ENCODE measurements around the gene TMEM72.
A peak's percentile ranks its signal among the peaks of the same experiment; 100 is the strongest.

The TMEM72 gene

GRCh38 chr10:44921061-44921460, 9.9 kb downstream of the TMEM72 start:
- no peak for DNase-seq

DNA sequence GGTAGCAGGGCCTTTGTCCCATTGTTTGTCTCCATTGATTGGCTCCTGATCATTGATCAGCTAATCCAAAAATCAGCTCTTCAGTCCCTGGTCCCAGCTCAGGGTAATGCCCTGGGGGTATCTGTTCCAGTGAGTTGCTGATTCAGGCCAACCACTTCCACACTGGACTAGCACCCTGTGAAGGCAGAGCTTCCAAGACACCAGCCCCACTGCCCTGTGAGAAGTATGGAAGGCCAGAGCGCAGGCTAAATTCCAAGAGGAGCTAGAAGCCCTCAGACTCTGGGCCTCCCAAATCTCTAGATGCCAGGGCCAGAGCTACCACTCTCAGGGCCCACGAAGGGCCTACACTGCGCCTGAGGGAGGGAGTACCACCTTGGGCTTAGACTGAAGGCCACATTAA, 10.4 kb downstream of the TMEM72 start:
- DNase-seq: no peak

DNA sequence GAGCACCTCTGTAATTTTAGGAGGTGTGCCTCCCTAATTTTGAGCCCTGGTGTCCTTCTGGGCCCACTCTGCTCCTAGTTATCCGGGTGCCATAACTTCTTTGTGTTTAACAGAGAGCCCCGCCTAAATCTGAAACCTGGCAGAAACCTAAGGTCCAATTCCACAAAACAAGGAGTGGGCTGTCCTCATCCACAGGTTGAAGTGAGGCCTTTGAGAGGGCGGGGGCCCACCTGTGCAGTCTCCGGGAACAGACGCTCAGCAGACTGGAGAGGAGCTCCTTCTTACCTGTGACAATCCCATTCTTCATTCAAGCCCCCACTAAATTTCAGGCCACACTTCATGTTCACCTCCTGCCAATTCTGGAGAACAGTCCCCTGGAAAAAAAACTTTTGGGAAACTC, 10.9 kb downstream of the TMEM72 start:
- no peak for DNase-seq

- no peak for DNase-seq
These were observed 11.8 kb downstream of the TMEM72 start for GRCh38 chr10:44922796-44923545.

- no peak for DNase-seq
These were observed 12.5 kb downstream of the TMEM72 start for GRCh38 chr10:44923611-44924010.

GRCh38 chr10:44924261-44925040, 13.3 kb downstream of the TMEM72 start:
- DNase-seq: no peak

- peak; percentile 29 to 62 for DNase-seq
These were observed 14.1 kb downstream of the TMEM72 start for GRCh38 chr10:44925224-44925623.

DNA sequence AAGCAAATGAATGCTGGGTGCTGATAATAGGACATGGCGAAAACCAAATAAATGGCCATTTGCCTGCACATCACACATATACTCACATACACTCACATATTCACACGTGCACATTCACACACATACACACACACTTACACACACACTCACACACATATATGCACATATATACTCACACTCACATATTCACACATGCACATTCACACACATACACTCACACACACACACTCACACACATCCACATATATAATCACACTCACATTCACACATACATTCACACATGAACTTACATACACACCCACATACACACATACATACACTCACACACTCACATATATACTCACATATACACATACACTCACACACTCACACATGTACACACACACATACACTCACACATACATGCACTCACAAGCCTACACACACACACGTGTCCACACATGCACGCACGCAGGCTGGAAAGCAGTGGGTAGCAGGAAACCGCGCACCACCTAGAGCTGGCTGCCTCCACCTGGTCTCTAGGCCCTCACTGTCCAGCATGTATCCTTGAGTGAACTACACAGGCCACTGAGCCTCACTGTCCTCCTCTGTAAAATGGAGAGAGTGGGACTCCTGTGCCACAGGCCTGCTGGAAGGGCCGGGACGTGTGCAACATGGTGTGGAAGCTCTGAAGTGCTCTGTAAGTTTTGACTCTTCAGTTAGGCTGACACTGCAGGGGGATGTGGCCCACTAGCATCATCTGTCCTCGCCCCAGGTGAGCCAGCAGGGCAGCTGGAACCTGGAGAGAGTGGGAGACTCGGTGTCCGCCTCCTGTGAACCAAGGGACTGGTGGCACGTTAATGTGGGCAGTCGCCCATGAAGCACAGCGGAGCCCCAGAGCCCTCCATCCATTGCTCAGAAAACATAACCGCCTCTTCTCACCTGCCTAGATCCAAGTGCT, 14.9 kb downstream of the TMEM72 start:
- DNase-seq: no peak

DNA sequence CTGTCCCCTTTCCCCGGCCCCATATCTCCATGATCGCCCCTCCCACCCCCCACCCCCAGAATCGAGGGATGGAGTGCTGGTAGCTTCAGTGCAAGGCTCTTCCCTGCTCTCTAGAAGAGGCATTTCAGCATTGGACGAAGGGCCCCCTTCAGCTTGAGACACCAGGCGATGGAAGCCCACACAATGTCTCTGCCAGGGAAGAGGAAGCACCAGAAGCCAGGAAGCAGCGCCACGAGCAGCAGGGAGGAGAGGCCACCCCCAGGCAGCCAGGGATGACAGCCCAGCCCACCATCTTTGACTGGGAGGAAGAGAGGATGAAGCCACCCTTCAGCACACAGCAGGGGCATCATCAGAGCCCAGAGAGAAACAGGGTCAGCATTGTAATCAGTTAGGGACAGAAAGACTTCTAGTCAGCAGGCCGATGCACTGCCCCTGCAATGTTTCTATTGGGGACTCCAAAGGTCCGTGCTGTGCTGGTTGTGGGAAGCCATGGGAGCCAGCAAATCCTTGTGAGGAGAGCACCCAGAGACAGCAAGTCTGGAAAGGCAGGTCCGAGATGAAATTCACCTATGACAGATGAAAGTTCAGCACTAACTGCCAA, 15.7 kb downstream of the TMEM72 start:
- DNase-seq: no peak

DNA sequence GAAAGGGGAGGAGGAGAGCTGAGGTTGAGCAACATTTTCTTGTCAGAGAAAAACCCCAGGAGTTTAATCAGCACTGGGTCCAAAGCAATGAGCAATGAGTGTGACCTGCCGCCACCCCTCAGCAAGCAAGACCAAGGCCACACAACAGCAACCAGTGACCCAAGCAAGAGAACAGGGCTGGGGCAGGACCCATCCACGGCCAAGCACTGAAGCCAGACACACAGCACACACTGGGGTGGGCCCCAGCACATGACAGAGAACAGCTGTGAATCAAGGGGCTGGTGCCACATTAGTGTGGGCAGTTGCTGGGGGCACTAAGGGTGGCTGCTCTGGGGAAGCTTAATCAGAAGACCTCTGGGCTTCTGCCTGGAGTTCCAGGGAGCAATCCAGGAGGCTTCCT, 16.2 kb downstream of the TMEM72 start:
- no peak for DNase-seq

- no peak for DNase-seq
These were observed 17.3 kb downstream of the TMEM72 start for GRCh38 chr10:44928462-44928861.

GRCh38 chr10:44929356-44930255, 18.5 kb downstream of the TMEM72 start:
- no peak for DNase-seq

DNA sequence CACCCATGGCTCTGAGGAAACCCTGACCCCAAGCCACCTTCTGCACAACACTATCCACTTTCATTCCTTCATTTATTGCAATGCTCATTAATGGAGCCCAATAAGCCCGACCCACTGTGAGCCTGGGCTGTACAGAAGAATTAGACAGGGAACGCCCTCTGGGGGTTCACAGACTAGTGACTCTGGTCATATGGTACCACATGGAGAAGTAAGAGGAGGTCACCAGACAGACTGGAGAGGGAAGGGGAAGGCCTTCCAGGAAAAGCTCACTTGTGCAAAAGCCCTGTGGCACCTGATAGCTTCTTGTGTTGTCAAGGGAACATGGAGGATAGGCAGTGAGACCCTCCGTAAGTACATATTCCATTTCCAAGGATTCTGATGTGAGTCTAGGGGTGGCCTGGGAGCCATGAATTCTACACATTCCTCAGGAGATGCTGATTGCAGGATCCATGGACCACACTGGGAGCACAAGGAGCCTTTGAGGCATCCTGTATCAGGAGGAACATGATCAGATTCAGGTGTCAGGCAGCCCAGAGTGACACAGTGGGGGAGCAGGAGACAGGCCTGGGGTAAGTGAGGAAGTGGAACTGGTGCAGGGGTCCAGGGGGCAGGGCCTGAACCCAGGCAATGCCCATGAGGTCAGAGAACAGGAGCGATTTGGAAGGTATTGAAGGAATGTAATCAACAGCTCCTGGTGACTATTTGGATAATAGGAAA, 19.9 kb downstream of the TMEM72 start:
- no peak for DNase-seq

GRCh38 chr10:44931621-44932516, 20.7 kb downstream of the TMEM72 start:
- DNase-seq: no peak

DNA sequence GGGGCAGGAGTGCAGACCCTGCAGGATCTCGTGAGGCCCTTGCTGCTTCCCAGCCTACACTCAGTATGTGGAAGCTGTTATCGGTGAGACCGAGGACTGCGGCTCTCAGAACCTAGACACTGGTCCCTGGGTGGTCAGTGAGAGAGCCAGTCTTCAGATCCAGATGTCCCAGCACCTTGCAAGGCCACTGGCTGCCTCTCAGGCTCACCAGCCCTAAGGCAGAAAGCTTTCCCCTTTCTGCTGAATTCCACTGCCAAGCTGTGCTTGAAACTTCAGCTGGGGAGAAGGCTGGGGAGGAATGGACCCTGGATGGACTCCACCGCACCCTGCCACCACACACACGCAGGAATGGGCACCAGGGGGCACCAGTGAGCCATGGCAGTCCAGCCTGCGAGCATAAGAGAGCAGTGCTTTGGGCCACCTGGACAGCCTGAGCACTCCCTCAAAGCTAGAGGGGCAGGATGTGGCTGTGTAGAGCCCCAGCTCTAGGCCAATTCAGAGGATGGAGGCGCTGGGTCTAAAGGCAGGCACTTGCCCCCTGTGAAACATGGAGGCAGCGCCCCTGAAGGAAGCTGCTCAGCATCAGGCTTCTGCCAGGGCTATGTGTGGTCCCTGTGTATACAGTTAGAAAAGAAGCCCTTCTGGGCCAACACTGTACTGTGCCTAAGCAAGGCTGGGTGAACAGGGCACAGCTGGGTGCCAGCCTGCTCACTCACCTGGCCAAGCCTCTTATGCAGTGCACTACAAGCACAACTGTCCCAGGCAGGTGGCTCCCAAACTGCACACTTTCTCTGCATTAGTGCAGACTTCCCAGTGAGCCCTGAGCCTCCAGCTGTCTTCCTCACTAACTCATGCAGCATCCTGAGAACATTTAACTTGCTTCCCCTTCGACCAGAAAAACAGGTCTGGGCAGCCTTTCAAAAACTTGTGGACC, 21.6 kb downstream of the TMEM72 start:
- DNase-seq: peak; percentile 47 to 51

DNA sequence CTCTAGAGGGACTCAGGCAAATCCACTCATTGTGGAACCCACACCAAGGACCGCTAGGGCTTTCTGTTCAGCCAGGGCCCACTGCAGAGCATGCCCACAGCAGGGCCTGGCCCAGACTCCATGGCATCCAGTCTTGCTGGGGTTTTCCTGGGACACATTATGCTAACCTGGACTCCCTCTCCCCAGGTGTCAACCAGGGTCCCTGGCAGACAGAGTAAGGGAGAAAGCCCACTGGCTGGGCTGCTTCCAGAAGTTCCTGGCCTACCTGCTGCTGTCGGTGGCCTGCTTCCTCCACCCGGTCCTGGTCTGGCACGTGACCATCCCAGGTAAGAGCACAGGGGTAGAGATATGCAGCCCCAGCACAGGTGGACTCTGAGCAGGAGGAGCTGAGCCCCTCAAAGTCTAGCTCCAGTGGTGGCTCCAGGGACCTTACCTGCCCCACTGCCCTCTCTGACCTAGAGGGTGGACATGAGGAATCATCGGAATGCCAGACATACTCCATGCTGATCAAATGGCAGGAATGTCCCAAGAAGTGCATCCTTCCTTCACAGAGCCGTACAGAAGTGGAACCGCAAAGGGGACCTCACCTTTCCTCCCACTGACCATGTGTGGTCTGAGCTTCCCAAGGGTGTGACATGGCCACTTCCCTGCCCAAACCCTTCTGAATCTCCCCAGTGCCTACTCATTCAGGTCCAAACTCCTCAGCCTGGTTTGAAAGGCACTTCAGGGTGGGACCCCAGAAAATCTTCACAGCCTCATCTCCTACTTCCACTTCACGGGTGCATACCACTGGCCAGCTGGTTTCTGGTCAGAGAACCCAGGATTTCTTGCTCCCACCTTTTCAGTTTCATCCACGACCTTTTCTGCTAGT, 22.5 kb downstream of the TMEM72 start:
- DNase-seq: no peak

GRCh38 chr10:44934416-44935200, 23.5 kb downstream of the TMEM72 start:
- no peak for DNase-seq

Data from SHP77 (cell line).